RPMI7951 (cell line): ENCODE results near the gene MIEF2. TPM values are rescaled to one million over a fixed set of nuclear protein-coding genes. Genes with fewer than 3 reads are reported as not detected.

ENCODE experiments used
- DNase-seq: peaks from one replicate; pipeline ENCODE4 v3.0.0-alpha.2; 2012; ENCODE audit warnings: low read depth
- total RNA-seq: library from RNA; depleted of rRNA; stranded (reverse); fragments of >200 nt; shearing (Covaris generic); gene quantifications from 2 replicates; pipeline ENCODE4 v1.2.3, GENCODE V29; 2014

The MIEF2 gene
- total RNA-seq, 1 experiment from 2014 or later: 4.8 TPM

DNA sequence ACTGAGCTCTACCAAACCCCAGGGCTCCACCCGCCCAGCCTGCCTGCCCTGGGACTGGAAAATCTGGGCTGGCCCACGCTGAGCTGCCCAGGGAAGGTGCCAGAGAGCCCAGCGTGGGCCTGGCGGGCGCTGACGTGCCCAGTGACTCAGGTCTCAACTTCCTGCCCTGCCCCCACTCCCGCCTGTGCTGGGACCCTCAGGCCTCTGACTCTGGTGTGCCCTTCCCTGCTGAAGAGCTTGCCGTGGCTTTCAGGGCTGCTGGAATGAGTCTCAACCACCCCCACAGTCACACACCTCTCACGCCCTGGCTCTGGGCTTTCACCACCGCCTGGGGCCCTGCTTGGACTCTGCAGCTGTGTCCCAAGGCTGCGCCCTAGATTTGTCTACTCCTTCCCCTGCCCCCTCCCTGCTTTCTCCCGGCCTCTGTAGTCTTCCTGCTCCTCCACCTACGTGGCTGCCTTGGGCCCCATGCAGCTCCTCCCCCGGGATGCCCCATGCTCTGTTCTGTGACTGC lies 24.7 kb upstream of the MIEF2 start:
- DNase-seq: peak; percentile 86

GRCh38 chr17:18236494-18236893 lies 24.0 kb upstream of the MIEF2 start:
- no peak for DNase-seq

GRCh38 chr17:18237461-18237860 lies 23.0 kb upstream of the MIEF2 start:
- DNase-seq: no peak

DNA sequence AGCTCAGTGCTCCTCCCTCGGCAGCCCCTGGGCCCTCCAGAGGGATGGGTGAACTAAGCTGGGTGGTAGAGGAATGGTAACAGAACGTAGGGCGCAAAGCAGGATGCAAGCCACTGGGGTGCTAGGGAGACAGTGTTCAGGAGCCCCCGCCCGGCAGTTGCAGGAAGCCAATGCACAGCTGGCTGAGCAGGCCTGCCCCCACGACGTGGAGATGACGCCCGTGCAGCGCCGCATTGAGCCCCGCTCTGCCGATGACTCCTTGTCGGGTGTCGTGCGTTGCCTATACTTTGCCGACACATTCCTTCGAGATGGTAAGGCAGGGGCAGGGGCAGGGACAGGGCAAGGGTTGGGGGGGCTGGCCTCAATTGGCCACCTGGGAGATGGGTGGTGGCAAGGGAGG lies 22.2 kb upstream of the MIEF2 start:
- DNase-seq: no peak

- DNase-seq: no peak
Measured at GRCh38 chr17:18240449-18240848, 20.0 kb upstream of the MIEF2 start.

DNA sequence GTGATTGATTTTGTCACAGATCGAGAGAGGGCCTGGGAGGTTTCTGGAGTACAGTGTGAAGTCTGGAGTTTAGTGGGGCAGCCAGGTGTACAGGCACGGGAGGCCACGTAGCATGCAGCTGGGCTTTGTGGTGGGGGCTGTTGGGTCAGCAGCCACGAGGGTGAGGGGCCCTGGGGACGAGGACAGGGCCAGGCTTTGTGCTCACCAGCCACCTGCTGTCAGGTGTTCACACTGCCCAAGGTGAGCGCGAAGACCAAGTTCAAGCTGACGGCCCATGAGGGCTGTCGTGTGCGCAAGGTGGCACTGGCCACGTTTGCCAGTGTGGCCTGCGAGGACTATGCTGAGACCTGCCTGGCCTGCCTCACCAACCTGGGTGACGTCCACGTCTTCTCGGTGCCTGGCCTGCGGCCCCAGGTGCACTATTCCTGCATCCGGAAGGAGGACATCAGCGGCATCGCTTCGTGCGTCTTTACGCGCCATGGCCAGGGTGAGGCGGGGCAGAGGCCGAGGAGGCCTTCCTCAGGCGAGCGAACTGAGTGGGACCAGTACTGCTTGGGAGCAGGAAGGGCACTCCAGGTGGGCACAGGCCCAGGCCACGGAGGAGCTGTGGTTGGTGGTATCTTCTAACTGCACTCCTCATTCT lies 19.1 kb upstream of the MIEF2 start:
- DNase-seq: no peak

DNA sequence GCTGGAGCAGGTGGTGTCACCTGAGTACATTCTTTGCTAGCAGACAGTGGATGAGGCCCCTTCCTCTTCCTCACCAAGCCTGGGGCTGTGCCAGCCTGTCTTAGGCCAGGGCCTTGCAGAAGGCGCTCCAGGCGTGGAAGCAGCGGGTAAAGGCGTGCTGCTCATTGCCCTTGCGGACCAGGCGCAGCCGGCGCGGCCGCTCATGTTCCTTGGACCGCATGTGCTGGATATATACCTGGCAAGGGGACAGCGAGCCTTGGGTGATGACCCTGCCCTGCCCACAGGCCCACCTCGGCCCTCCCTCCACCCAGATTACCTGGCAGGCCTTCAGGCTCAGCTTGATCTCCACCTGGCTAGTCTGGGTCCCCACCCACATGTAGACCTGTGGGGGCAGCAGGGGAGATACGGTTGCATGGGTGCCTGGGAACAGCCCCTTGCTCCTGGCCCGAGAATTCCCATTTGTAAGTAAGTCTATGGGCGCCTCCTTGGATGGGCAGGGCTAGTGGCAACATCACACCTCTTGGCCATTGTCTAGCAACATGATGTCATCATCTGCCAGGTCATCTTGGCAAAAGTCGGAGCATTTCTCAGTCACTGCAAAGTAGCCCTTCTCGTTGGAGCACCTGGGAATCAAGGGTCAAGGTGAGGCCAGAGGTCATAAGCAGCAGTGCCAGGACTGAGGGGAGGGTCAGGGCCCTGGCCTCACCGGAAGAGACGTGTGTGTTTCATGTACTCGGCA lies 15.3 kb upstream of the MIEF2 start:
- DNase-seq: no peak

DNA sequence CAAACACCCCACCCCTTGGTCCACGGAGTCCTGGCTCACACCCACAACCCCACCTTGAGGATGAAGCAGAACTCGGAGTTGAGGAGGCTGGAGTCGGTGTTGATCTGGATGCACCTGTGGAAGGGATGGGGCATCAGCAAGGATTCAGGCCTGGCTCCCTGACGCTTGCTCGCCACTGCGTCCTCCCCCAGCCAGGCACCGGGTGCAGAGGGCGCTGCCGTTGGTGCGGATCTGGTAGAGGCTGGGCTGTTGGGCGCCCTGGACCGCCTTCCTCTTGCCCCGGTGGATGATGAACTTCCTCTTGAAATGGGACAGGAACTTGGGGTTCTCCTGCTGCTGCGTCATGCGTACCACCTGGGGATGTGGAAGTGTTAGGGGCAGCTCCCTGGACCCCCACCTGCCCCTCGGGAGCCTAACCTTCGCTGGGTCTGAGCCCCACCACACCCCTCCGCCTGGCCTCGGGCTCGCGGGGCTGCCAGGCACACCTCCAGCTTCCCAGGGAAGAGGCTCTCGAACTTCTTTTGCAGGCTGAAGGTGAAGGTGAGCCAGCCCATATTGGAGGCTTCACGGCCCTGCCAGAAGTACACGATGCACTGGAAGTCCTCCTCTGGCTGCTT lies 14.2 kb upstream of the MIEF2 start:
- DNase-seq: no peak

- DNase-seq: no peak
Measured at GRCh38 chr17:18246880-18247612, 13.4 kb upstream of the MIEF2 start.

GRCh38 chr17:18247613-18248001 lies 12.9 kb upstream of the MIEF2 start:
- DNase-seq: no peak

- peak; percentile 60 for DNase-seq
Measured at GRCh38 chr17:18248300-18248731, 12.1 kb upstream of the MIEF2 start.

DNA sequence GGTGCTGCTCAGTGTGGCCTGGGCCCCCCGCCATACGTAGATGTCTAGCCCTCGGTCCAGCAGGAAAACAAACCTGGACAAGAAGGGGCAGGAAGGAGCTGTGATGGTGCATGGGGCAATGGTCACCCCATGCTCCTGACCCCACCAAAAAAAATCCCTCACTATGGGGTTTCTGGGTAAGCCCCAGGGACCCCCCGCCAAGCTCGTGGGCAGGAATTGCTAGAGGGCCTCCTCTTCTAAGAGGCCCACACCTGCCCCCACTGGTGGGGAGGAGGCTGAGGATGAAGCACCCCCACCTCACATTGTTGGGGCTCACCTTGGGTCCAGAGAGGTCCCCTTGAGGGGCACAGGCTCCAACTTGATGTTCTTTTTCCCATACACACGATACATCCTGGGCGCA lies 11.7 kb upstream of the MIEF2 start:
- DNase-seq: no peak

- no peak for DNase-seq
Measured at GRCh38 chr17:18250259-18250658, 10.2 kb upstream of the MIEF2 start.

- DNase-seq: no peak
Measured at GRCh38 chr17:18250708-18251107, 9.8 kb upstream of the MIEF2 start.

- DNase-seq: no peak
Measured at GRCh38 chr17:18251204-18251603, 9.3 kb upstream of the MIEF2 start.

DNA sequence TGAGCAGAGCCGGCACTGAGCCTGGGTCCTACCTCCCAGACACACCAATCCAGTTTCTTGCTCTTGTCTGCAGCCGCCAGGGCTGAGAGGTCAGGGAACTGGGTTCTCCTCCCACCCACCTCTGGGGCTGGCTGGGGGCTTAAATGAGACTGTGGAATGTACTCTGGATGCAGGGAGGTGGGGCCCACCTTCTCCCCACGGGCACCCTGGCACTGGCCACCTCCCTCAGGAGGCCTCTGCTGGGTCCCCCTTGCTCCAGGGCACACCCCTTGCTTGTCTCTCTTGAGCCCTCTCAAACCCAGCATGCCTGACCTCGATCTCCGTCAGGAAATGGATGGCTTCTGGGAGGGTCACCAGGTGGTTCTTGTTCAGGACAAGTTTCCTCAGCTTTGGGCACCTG lies 8.3 kb upstream of the MIEF2 start:
- DNase-seq: no peak

- DNase-seq: no peak
Measured at GRCh38 chr17:18253187-18253884, 7.1 kb upstream of the MIEF2 start.

DNA sequence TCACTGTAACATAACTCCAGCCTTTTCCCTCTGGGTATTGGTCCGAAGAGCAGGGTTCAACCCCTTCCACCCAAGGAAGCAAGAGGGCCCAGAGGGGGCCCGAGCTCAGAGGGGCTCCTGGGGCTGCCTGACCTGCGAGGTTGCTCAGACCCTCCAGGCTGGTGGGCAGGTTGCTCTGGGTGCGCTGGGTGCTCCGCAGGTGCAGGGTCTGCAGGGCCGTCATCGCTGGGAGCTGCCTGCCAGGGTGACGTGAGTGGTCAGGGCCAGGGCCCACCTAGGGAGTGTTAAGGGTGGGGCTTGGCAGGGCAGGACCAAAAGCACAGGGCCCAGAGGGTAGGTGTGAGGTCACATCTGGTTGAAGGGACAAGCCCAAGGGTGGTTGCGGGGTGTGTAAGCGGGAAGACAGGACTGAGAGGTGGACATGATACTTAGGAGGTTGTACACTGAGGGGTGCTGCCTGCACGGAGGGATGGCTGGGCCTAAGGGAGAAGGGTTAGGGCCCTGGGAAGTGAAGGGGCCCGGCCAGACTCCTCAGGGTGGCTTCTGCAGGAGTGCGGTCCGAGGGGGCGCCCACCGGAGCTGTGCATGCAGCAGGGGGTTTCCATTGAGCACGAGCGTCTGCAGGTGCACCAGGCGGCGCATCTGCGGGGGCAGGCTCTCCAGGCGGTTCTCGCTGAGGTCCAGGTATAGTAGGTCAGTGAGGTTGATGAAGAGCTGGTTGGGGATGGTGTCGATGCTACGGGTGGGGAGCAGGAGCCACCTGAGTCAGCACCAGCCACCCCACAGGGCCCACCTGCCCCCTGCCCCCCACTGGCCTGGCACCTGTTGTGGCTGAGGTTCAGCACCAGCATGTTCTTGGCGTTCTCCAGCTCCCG lies 6.3 kb upstream of the MIEF2 start:
- DNase-seq: no peak

- no peak for DNase-seq
Measured at GRCh38 chr17:18254888-18255649, 5.4 kb upstream of the MIEF2 start.

- no peak for DNase-seq
Measured at GRCh38 chr17:18256351-18256750, 4.1 kb upstream of the MIEF2 start.
